AG09309 (cell line): ENCODE results near the gene HSPG2.

ENCODE experiments used
- DNase-seq: peaks from one replicate; pipeline ENCODE4 v3.0.0-alpha.2; 2010; ENCODE audit warnings: low read depth
- H3K4me3 ChIP-seq: 2 replicates; pipeline ENCODE4 v1.5.1; 2011; ENCODE audit warnings: mild to moderate bottlenecking, low read depth, low read length, moderate library complexity; ENCODE audit not compliant: control insufficient read depth
- TF ChIP-seq, protein P1 (sequence below): IDR thresholded peaks from 2 replicates; pipeline ENCODE4 v1.5.1; 2011; ENCODE audit warnings: mild to moderate bottlenecking, low read depth, low read length, inconsistent platforms; ENCODE audit not compliant: insufficient read depth, control insufficient read depth; ENCODE audit errors: missing control alignments

The HSPG2 gene

DNA sequence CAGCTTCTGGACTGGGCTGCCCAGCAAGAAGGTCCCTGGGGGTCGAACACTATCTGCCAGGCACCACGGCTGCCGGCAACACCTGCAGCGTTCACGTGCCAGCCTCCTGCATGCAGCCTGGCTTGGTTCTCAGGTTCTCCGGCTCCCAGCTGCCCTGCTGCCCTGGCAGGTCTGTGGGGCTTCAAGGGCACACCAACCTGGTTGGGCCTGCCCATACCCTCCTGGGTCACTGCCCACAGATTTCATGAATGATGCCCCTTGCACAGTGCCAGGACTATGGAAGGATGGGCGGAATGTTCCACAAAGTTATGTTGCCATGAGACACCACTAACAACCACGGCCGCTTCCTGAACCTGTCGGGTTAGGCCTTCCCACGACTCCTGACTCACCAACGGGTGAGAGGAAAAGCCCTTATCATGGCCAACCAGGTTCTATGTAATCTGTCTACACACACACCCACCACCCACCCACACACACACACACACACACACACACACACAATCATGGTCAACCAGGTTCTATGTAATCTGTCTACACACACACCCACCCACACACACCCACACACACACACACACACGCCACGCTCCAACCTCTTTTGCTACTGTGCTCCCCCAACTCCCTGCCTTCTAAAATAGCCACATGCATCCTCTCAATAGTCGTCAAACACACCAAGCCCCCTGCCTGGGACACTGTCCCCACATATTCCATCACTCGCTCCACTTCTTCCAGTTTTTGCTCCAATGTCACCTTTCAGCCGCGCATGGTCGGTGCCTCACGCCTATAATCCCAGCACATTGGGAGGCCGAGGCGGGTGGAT is 32.2 kb downstream of the HSPG2 start:
- DNase-seq = no peak
- no peak overlapping the region for H3K4me3 ChIP-seq
- TF ChIP-seq, protein P1, sequence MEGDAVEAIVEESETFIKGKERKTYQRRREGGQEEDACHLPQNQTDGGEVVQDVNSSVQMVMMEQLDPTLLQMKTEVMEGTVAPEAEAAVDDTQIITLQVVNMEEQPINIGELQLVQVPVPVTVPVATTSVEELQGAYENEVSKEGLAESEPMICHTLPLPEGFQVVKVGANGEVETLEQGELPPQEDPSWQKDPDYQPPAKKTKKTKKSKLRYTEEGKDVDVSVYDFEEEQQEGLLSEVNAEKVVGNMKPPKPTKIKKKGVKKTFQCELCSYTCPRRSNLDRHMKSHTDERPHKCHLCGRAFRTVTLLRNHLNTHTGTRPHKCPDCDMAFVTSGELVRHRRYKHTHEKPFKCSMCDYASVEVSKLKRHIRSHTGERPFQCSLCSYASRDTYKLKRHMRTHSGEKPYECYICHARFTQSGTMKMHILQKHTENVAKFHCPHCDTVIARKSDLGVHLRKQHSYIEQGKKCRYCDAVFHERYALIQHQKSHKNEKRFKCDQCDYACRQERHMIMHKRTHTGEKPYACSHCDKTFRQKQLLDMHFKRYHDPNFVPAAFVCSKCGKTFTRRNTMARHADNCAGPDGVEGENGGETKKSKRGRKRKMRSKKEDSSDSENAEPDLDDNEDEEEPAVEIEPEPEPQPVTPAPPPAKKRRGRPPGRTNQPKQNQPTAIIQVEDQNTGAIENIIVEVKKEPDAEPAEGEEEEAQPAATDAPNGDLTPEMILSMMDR = no peak

DNA sequence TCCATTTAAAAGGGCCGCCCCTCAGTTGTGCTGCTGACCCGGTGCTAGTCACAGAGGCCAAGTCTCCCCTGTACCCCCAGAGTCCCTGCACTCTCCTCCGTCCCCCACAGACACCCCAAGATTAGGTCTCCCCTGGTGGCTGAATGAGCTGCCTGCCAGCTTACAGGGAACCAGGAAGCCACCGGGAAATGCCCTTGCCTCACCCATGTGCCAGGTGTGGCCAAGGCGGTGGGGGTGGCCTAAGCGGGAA is 32.7 kb downstream of the HSPG2 start:
- H3K4me3 ChIP-seq = no peak overlapping the region
- no peak for DNase-seq
- TF ChIP-seq, protein P1 = no peak

DNA sequence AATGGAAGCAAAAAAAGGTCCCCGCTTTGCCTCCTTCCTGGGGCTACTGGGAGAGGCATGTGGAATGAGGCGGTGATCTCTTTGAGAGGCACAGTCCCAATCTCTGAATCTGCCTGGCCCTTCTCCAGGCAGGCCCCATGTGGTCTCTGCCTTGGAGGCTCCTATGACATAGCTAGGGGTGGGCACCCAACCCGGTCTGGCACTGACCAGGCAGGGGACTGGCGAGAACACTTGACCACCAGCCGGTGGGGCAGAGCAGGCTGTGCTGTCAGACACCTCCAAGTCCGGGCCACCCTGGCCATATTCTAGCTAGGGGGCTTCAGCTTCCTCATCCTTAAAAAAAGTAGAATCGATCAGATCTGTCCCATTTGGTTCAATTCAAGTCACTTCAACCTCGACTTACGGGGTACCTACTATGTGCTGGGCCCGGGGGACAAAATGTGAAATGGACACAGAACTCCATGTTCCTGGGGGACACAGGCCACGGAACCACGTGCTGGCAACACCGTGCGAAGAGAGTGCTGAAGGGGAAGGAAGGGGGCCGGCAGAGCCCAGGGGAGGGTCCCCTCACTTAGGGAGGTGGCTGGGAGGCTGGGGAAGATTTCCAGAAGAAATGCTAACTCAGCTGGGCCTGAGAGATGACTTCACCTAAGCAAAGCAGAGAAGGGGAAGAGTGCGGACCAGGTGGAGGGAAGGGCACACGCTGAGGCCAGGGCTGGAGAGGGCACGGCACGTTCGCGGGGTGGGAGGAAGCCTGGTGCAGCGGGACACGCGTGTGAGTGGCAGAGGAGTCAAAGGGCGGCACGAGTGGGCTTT is 33.3 kb downstream of the HSPG2 start:
- DNase-seq = no peak
- TF ChIP-seq, protein P1 = no peak
- H3K4me3 ChIP-seq = no peak overlapping the region

DNA sequence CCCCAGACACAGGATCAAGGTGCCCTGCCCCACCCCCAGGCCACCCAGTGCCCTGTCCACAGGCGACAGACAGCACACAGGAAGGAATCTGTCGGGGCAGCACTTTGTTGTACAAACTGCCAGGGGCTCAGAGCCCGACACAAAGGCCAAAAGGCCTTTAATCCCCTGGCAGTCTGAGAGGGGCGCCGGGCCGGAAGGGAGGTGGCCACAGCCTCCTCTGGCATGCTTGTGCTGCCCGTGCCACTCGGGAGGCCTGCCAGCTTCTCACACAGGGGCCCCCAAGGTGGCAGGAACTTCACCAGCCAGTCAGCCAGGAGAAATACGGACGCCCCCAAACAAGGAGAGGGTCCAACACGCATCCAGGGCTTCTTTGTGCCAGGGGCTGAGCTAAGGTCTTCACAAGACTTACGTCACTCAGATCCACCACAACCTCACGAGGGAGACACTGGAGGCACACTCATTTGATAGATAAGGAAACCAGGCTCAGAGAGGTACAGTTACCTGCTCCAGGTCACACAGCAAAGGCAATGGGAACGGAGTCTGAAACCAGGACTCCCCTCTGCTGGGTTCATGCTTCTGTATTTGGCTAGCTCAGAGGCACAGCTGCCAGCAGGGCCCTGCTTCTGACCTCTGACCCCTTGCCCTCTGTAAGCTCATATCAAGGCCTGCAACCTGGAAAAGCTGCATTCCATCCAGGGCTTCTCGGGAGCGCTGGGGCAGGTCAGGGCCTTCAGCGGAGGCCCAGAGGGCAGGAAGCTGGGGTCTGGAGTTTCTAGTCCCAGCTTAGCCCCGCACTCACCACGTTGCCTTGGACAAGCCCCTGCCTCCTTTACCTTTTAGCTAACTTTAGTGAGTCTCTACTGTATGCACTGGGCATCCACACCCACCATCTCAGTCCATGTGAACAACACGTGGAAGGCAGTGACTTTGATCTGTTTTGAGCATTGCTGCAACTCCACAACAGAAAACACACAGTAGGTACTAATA is 34.8 kb downstream of the HSPG2 start:
- no peak for DNase-seq
- TF ChIP-seq, protein P1 = no peak
- H3K4me3 ChIP-seq = no peak overlapping the region

DNA sequence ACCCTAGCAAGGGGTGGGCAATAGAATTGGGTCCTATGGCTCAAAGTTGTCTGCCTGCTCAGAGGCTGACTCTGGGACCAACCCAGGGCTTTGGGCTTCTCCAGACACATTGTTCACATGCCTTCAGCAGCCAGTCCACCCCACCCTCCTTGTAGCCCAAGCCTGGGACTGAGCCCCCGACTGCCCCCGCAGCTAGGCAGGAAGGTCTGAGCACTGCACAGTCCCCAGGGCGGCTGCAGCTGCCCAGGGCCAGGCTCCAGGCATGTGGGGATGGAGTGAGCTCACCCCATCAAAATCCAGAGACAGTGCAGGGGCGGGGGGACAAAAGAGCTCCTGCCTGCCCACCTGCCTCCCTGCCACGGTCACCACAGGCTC is 35.6 kb downstream of the HSPG2 start:
- H3K4me3 ChIP-seq = no peak overlapping the region
- DNase-seq = no peak
- TF ChIP-seq, protein P1 = peak; percentile 18

DNA sequence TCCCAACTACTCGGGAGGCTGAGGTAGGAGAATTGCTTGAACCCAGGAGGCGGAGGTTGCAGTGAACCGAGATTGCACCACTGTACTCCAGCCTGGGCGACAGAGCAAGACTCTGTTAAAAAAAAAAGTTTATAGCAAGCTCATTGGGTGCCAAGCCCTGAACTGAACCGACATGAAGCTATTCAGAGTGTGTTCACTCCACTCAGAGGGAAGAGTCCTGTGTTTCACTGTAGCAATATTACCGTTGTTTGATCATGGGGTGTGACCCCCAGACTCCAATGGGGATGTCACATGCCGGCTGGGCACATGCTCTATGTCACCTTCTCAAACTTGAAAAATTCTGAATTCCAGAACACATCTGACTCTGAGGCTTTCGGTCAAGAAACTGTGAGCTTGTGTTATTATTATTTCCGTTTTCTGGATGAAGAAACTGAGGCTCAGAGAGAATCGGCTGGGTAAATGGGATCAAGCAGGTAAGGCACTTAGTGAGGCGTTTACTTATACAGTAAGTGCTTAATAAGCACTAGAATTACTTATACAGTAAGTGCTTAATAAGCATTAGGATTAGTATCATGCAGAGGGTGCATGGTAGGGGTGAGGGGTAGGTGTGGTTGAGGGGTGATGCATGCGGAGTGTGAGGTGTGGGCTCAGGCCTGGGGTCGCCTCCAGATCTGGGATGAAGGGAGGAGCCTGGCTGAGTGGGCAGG is 36.2 kb downstream of the HSPG2 start:
- no peak for DNase-seq
- TF ChIP-seq, protein P1 = no peak
- H3K4me3 ChIP-seq = no peak overlapping the region
